Heart left ventricle (tissue), 13 donors: ENCODE results near the gene TOGARAM2.

ENCODE experiments used
- CTCF ChIP-seq, 12 donors: fragments of 200-600 bp; sonication (generic) in 4 of 12; IDR thresholded peaks; one replicate each; pipeline versions ENCODE4 v1.5.0 to v1.8.0; 2018 to 2022; ENCODE audit warnings: antibody characterized with exemption in 12 of 12, mild to moderate bottlenecking in 5 of 12
- POLR2A ChIP-seq, 2 donors: fragments of 450-650 bp; IDR thresholded peaks; one replicate each; pipeline ENCODE4 v1.6.1; 2017; ENCODE audit warnings: antibody characterized with exemption in 2 of 2, mild to moderate bottlenecking in 2 of 2, moderate library complexity in 2 of 2
- donor health status: ischemic (EF 13 %, LVEDD 7.1; RV severe dilation, severe dysfunction).
- donor health status: DM: no; HTN: yes; CAD: no.
- donor health status: DM: no; HTN: no; CAD: no.
- donor health status: ischemic (EF 25% LVEDD 6.9; RV normal size, moderate dysfunction).
- donor health status: ischemic (EF 25% LVEDD 5.7; RV mildly dilated, moderate dysfunction).
- donor health status: ischemic (EF 35%, LVEDD 5.7; RV mildly dilated, moderate dysfunction).
- donor health status: nonischemic (EF 11% LVEDD 7.7; RV severe dilation, severe dysfunction).
- donor health status: DM: yes; HTN: yes; CAD: no.
- donor health status: PGD.
- donor health status: ischemic (EF 29% LVEDD 5.4; RV normal size, mild dysfunction).
- donor health status: nonischemic (EF 23%, LVEDD 6.1; RV moderate dilation, normal function).

GRCh38 chr2:29005331-29005730 is 24.2 kb downstream of the TOGARAM2 start:
- TF ChIP-seq CTCF (IDR thresholded peaks at IDR 0.05) (no peak), POLR2A (IDR thresholded peaks at IDR 0.05) (no peak)
